GM12878 (cell line): ENCODE data around the gene PDGFC. TPM values are rescaled to one million over a fixed set of nuclear protein-coding genes. Genes with fewer than 3 reads are reported as not detected.

Source experiments
- ATAC-seq: fragments of 200-7000 bp; cut with Tn5 transposase; 3 replicates; pipeline ENCODE4 v1.9.1; 2020; ENCODE audit warnings: mild to moderate bottlenecking, moderate library complexity
- BruUV-seq: library from RNA; stranded (reverse); fragments of 400-500 nt; replicated peaks from 2 replicates; lab custom pipeline; 2021; lab: Mats Ljungman, UMichigan
- CTCF ChIA-PET: fragments of 300-600 bp; sonication (Branson Sonifier 250); formaldehyde crosslinking; extraction: SDS; loops from one replicate; lab custom pipeline; 2021; ENCODE audit warnings: inconsistent platforms; lab: Yijun Ruan, JAX
- POLR2A ChIA-PET: fragments of 350-600 bp; formaldehyde crosslinking; extraction: SDS; loops from one replicate; lab custom pipeline; 2021; ENCODE audit warnings: inconsistent platforms; lab: Charles Lee
- RAD21 ChIA-PET: fragments of 300-600 bp; sonication (Branson Sonifier 250); formaldehyde crosslinking; loops from one replicate; lab custom pipeline; 2023; ENCODE audit warnings: antibody characterized with exemption; ENCODE audit not compliant: unreplicated experiment; lab: Charles Lee
- SMC1A ChIA-PET: fragments of 300-600 bp; sonication (Branson Sonifier 250); formaldehyde crosslinking; loops from one replicate; lab custom pipeline; 2023; ENCODE audit not compliant: unreplicated experiment, uncharacterized antibody; lab: Charles Lee
- DNase-seq: peaks from one replicate; pipeline ENCODE4 v3.0.0-alpha.2; 2011; ENCODE audit warnings: low read depth, low spot score
- FAIRE-seq: peaks from 3 replicates; lab custom pipeline; 2011; peaks lifted over from hg19 to GRCh38; lab: Jason Lieb, UNC
- H2AFZ ChIP-seq: 2 replicates; pipeline ENCODE4 v1.6.0; 2011; ENCODE audit warnings: low read depth, low read length, control low read depth; ENCODE audit not compliant: control insufficient read depth
- H3K27ac ChIP-seq: 2 replicates; pipeline ENCODE4 v1.5.1; 2011; ENCODE audit warnings: control low read depth; ENCODE audit not compliant: control insufficient read depth, insufficient read depth
- H3K27me3 ChIP-seq, 2 experiments: replicated peaks in 1 of 2; 2 replicates each; pipeline versions ENCODE4 v1.6.0 to v1.6.1; 2011; ENCODE audit warnings: low read length in 1 of 2; ENCODE audit not compliant: control insufficient read depth in 2 of 2, insufficient read depth in 2 of 2
- H3K36me3 ChIP-seq, 2 experiments: 2 replicates each; pipeline ENCODE4 v1.5.1; 2011; ENCODE audit warnings: low read length in 1 of 2; ENCODE audit not compliant: control insufficient read depth in 2 of 2, insufficient read depth in 2 of 2
- H3K4me1 ChIP-seq: 2 replicates; pipeline ENCODE4 v1.6.1; 2011; ENCODE audit warnings: mild to moderate bottlenecking, low read length, moderate library complexity, mixed read lengths; ENCODE audit not compliant: control insufficient read depth, insufficient read depth
- H3K4me2 ChIP-seq: 2 replicates; pipeline ENCODE4 v1.6.0; 2011; ENCODE audit warnings: control low read depth; ENCODE audit not compliant: control insufficient read depth, insufficient read depth
- H3K4me3 ChIP-seq: fragments of 200-600 bp; sonication (generic); 2 replicates; pipeline ENCODE4 v1.5.1; 2016
- H3K79me2 ChIP-seq: 2 replicates; pipeline ENCODE4 v1.6.0; 2011; ENCODE audit warnings: low read length; ENCODE audit not compliant: control insufficient read depth, insufficient read depth
- H3K9ac ChIP-seq: 2 replicates; pipeline ENCODE4 v1.8.0; 2011; ENCODE audit warnings: low read length, control low read depth, mixed read lengths; ENCODE audit not compliant: control insufficient read depth, insufficient read depth
- H3K9me3 ChIP-seq: replicated peaks from 3 replicates; pipeline ENCODE4 v1.5.1; 2011; ENCODE audit warnings: mild to moderate bottlenecking, low read length; ENCODE audit not compliant: control insufficient read depth, insufficient read depth
- H4K20me1 ChIP-seq: 2 replicates; pipeline ENCODE4 v1.6.0; 2011; ENCODE audit not compliant: control insufficient read depth, insufficient read depth
- CEBPB ChIP-seq, 2 experiments: fragments of 150-350 bp in 1 of 2; IDR thresholded peaks; 2 replicates each; pipeline ENCODE4 v1.6.1; 2012 to 2014; ENCODE audit warnings: low read depth in 2 of 2, low read length in 2 of 2, borderline replicate concordance in 1 of 2, inconsistent platforms in 1 of 2
- KLF5 ChIP-seq: fragments of 450-650 bp; IDR thresholded peaks from 2 replicates; pipeline ENCODE4 v1.6.1; 2014; ENCODE audit warnings: mild to moderate bottlenecking; ENCODE audit not compliant: partially characterized antibody
- NFYB ChIP-seq: IDR thresholded peaks from 2 replicates; pipeline ENCODE4 v1.6.1; 2011; ENCODE audit warnings: low read depth, mild to moderate bottlenecking, low read length, improper control_type of control experiment, moderate library complexity; ENCODE audit not compliant: insufficient read depth
- SMARCA5 ChIP-seq: fragments of 450-650 bp; IDR thresholded peaks from 2 replicates; pipeline ENCODE4 v1.6.1; 2017; ENCODE audit warnings: mild to moderate bottlenecking
- WGBS: methylation state at CpG from one replicate; pipeline ENCODE4 v1.1.6; 2016; ENCODE audit warnings: low lambda C conversion rate; ENCODE audit not compliant: insufficient replicate concordance, insufficient coverage; ENCODE audit errors: missing lambda C conversion rate; 5-methylcytosine and 5-hydroxymethylcytosine counted together
- in situ Hi-C: fragments of 300-500 bp; cut with MboI; formaldehyde crosslinking; loops from 9 replicates; pipeline ENCODE4 v1.14.3; 2018; ENCODE audit warnings: mixed read lengths
- intact Hi-C: fragments of 100-400 bp; cut with micrococcal nuclease; formaldehyde crosslinking; loops from one replicate; pipeline ENCODE4 v1.14.2; 2022; ENCODE audit not compliant: unreplicated experiment
- polyA plus RNA-seq, 11 experiments: library from polyadenylated mRNA; depleted of rRNA in 4 of 11; unstranded in 6 of 11; stranded (reverse) in 5 of 11; fragments of >200 nt; fragmentation: Nextera tagmentation in 4 of 11; fragmentation: Illumina TruSeq in 1 of 11; extraction: Ambion mirVana in 4 of 11; extraction: Trizol in 1 of 11; gene quantifications; 1 replicate in 1 of 11; 2 replicates in 10 of 11; pipeline versions ENCODE4 v1.2.1 to v1.2.3, GENCODE V29; 2011 to 2016; ENCODE audit warnings: inconsistent platforms in 2 of 11, missing spikeins in 2 of 11, low read depth in 1 of 11
- total RNA-seq, 4 experiments: library from RNA; depleted of rRNA in 3 of 4; stranded (reverse); fragments of >200 nt in 3 of 4; fragmentation: Illumina TruSeq in 1 of 4; extraction: Trizol in 1 of 4; gene quantifications; 2 replicates each; pipeline versions ENCODE4 v1.2.1 to v1.2.3, GENCODE V29; 2013 to 2021
- TF ChIP-seq, protein P1 (sequence below): IDR thresholded peaks from 2 replicates; pipeline ENCODE4 v1.6.1; 2012; ENCODE audit warnings: low read depth, low read length, improper control_type of control experiment

PDGFC gene
- total and polyA plus RNA-seq, 10 of the 15 experiments (the other 5 are each of a cell fraction or from before 2014, with no cell fraction given): 0.02 to 0.18 TPM; not detected in 8

- Histone ChIP-seq H3K4me3 (no peak overlapping the region), H3K27ac (no peak overlapping the region), H3K4me2 (0 out of 2 replicates have a peak overlapping the region, but pooled peaks have one; percentile 9), H2AFZ (no peak overlapping the region), H3K9me3 (no peaks in the 10 kb centered on the region; the same call in 2 of the 3 replicates), H3K27me3 (peaks cover 4 to 18% of the 10 kb centered on the region in 2 experiments), H3K79me2 (no peaks in the 10 kb centered on the region), H3K4me1 (no peaks in the 10 kb centered on the region), H3K9ac (no peak overlapping the region), H3K36me3 (no peaks in the 10 kb centered on the region), H4K20me1 (no peaks in the 10 kb centered on the region)
- in situ Hi-C loops: loop anchor here (25.0 kb wide), 1 partner anchor 1159 kb away; no protein-coding TSS in a partner anchor
- intact Hi-C loops: no loop called here
- TF ChIP-seq SMARCA5 (no peak), KLF5 (no peak), CEBPB (IDR thresholded peaks at IDR 0.05; ENCODE audit: borderline replicate concordance in 1 of 2, low read depth in 2 of 2, low read length in 2 of 2) (no peak), NFYB (no peak)
- TF ChIP-seq, protein P1, sequence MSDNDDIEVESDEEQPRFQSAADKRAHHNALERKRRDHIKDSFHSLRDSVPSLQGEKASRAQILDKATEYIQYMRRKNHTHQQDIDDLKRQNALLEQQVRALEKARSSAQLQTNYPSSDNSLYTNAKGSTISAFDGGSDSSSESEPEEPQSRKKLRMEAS: no peak
- ChIA-PET CTCF (no interaction called here), SMC1A (interaction anchor here (1.3 kb wide), 1 partner anchor 857 kb away, joined by 3 read pairs; no protein-coding TSS in a partner anchor), POLR2A (no interaction called here), RAD21 (interaction anchor here (0.6 kb wide), 1 partner anchor 17 kb away, joined by 4 read pairs; no protein-coding TSS in a partner anchor)
- whole genome bisulfite sequencing: 10% methylated on average over 13 of the region's 51 CpGs
- DNase-seq: no peak
- ATAC-seq: no peak
- no peak for FAIRE-seq
- no TSS peak for BruUV-seq
These were observed 379 bp downstream of the PDGFC start for GRCh38 chr4:156971165-156971675.
